ENCODE data around the gene ASMT.

Gene ASMT

GRCh38 chrX:1686642-1687041 is 71.8 kb downstream of the ASMT start:
- H3K27ac ChIP-seq = no peak overlapping the region
- TF ChIP-seq CTCF (IDR thresholded peaks at IDR 0.05; ENCODE audit: low read depth, low read length) = no peak
- no peak overlapping the region for H3K4me3 ChIP-seq (ENCODE audit: low read depth, low read length)
- no peaks in the 10 kb centered on the region for H3K36me3 ChIP-seq
- DNase-seq = no peak
- H3K9me3 ChIP-seq (ENCODE audit: severe bottlenecking) = peaks cover 4% of the 10 kb centered on the region
- H3K27me3 ChIP-seq (ENCODE audit: insufficient read depth, low read depth, severe bottlenecking) = no peaks in the 10 kb centered on the region

Data from WERI-Rb-1 (cell line).